Pancreas (tissue), 10 donors: ENCODE measurements around the gene TECPR1. TPM values are rescaled to one million over a fixed set of nuclear protein-coding genes. Genes with fewer than 3 reads are reported as not detected.

Source experiments
- ATAC-seq, 4 donors: fragments of 200-7000 bp; cut with Tn5 transposase; one replicate each; pipeline versions ENCODE4 v1.8.0 to v1.9.1; 2020; ENCODE audit warnings: mild to moderate bottlenecking in 4 of 4, moderate library complexity in 4 of 4
- DNase-seq, 6 donors: peaks; one replicate each; pipeline ENCODE4 v3.0.0-alpha.2; 2020
- FAIRE-seq: peaks from 2 replicates; lab custom pipeline; 2012; peaks lifted over from hg19 to GRCh38; lab: Jason Lieb, UNC
- H3K27ac ChIP-seq, 4 donors: fragments of 200-600 bp; sonication (generic); 1 replicate in 3 of 4; 2 replicates in 1 of 4; pipeline versions ENCODE4 v1.5.0 to v1.8.0; 2020
- H3K27me3 ChIP-seq, 4 donors: fragments of 200-600 bp; one replicate each; pipeline ENCODE4 v1.8.0; 2021
- H3K36me3 ChIP-seq, 3 donors: fragments of 200-600 bp; sonication (generic) in 1 of 3; one replicate each; pipeline versions ENCODE4 v1.5.0 to v1.8.0; 2020 to 2021
- H3K4me1 ChIP-seq, 3 donors: fragments of 200-600 bp; one replicate each; pipeline ENCODE4 v1.8.0; 2021
- H3K4me3 ChIP-seq, 4 donors: fragments of 200-600 bp; sonication (generic) in 2 of 4; one replicate each; pipeline versions ENCODE4 v1.5.0 to v1.8.0; 2020 to 2021
- H3K9me3 ChIP-seq, 4 donors: fragments of 200-600 bp; one replicate each; pipeline ENCODE4 v1.8.0; 2021
- WGBS, 2 donors: extraction: QIAGEN DNeasy Blood & Tissue Kit; methylation state at CpG; one replicate each; pipeline ENCODE4 v1.1.7; 2013; 5-methylcytosine and 5-hydroxymethylcytosine counted together
- intact Hi-C, 3 donors: fragments of 100-400 bp; cut with DNase I; formaldehyde crosslinking; loops; one replicate each; pipeline versions ENCODE4 v1.11.1 to v1.14.2; 2022
- polyA plus RNA-seq, 2 donors: library from polyadenylated mRNA; stranded (reverse); fragments of 200-250 nt; gene quantifications; one replicate each; pipeline ENCODE4 v1.2.3, GENCODE V29; 2013
- total RNA-seq, 6 donors: library from RNA; stranded (reverse); fragmentation: NEBNext Ultra II Directional in 4 of 6; extraction: Animal tissue kit (Norgen Biotek cat#: 25700) in 4 of 6; gene quantifications; one replicate each; pipeline versions ENCODE4 v1.2.1 to v1.2.4, GENCODE V29; 2021 to 2023
- TF ChIP-seq, protein P1 (sequence below), 4 donors: fragments of 200-600 bp; sonication (generic) in 3 of 4; IDR thresholded peaks; one replicate each; pipeline versions ENCODE4 v1.5.0 to v1.8.0; 2021; ENCODE audit warnings: antibody characterized with exemption in 4 of 4
- donor health status: healthy with polysubstance abuse.
- donor health status: DM: no; HTN: no; CAD: no; lungs with moderate emphysema.
- donor health status: DM: no; HTN: no; CAD: no.
- donor health status: control.
- donor health status: control.
- donor health status: Bipolar disorder and iron deficiency.
- donor health status: DM: yes; HTN: yes; CAD: no.
- donor health status: DM: no; HTN: no; CAD: no.
- donor health status: DM: no; HTN: no; CAD: no.
- donor health status: DM: yes; HTN: yes; CAD: no.

The TECPR1 gene
- total and polyA plus RNA-seq, 8 donors = 12.5 to 36.3 (median 20.0) TPM

- Histone ChIP-seq H3K27ac (no peak overlapping the region), H3K9me3 (no peaks in the 10 kb centered on the region), H3K36me3 (peaks cover 4 to 38% (median 5%) of the 10 kb centered on the region in 3 donors), H3K27me3 (no peaks in the 10 kb centered on the region), H3K4me3 (no peak overlapping the region), H3K4me1 (no peaks in the 10 kb centered on the region)
- ATAC-seq (no peak), DNase-seq (no peak), FAIRE-seq (no peak)
- TF ChIP-seq, protein P1, sequence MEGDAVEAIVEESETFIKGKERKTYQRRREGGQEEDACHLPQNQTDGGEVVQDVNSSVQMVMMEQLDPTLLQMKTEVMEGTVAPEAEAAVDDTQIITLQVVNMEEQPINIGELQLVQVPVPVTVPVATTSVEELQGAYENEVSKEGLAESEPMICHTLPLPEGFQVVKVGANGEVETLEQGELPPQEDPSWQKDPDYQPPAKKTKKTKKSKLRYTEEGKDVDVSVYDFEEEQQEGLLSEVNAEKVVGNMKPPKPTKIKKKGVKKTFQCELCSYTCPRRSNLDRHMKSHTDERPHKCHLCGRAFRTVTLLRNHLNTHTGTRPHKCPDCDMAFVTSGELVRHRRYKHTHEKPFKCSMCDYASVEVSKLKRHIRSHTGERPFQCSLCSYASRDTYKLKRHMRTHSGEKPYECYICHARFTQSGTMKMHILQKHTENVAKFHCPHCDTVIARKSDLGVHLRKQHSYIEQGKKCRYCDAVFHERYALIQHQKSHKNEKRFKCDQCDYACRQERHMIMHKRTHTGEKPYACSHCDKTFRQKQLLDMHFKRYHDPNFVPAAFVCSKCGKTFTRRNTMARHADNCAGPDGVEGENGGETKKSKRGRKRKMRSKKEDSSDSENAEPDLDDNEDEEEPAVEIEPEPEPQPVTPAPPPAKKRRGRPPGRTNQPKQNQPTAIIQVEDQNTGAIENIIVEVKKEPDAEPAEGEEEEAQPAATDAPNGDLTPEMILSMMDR (IDR thresholded peaks at IDR 0.05) = no peak
- intact Hi-C loops = no loop called here
- 93 to 95% methylated on average over 32 of the region's 32 CpGs for WGBS, 2 donors
Measured at GRCh38 chr7:98191668-98192431, 60.2 kb downstream of the TECPR1 start.

DNA sequence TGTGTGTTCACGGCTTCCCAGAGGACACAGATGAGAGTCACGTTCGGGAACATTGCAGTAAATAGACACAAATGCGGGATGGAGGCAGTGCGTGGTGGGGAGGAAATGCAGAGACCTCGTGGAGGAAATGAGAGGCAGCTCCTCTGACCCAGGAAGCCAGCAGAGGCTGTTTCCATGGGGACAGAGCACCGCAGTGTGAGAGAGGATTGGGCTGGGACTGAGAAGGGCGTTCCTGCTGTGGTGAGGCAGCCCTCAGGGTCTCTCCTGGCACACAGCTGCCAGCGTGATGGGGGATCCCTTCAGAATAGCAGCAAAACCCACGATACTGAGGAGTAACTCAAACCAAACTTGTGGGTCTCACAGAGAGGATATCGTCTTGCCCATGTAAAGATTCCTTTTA, 62.5 kb downstream of the TECPR1 start:
- no peak for FAIRE-seq

DNA sequence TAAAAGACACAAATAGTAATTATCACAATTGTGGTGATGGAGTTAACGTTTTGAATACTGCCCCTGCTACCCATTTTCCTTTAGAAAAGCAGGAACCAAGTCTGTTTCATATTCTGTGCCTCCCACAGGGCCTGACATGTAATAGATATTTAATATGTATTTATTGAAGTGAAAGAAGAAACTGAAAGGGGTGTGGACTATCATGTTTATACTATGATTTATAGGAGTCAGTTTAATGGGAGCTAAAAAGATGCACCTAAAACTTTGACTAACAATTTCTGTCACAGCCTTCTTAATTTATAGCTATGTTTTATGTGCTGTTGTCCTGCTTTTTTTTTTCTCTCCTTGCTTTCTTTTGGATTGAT, 64.9 kb downstream of the TECPR1 start:
- Histone ChIP-seq H3K27ac (no peak overlapping the region), H3K4me3 (no peak overlapping the region), H3K36me3 (peaks cover 0 to 6% (median 0%) of the 10 kb centered on the region in 3 donors), H3K4me1 (no peaks in the 10 kb centered on the region), H3K9me3 (no peaks in the 10 kb centered on the region), H3K27me3 (no peaks in the 10 kb centered on the region)
- FAIRE-seq (no peak), DNase-seq (no peak), ATAC-seq (no peak)
- TF ChIP-seq, protein P1 (IDR thresholded peaks at IDR 0.05) = no peak
- WGBS, 2 donors = 68 to 75% methylated on average over 1 of the region's 1 CpG
- intact Hi-C loops = no loop called here

More for the DNA sequence above, 62.5 kb downstream of the TECPR1 start:
- no peak for DNase-seq
- no peaks in the 10 kb centered on the region for H3K9me3 ChIP-seq
- TF ChIP-seq, protein P1 (IDR thresholded peaks at IDR 0.05) = no peak
- no peak overlapping the region for H3K4me3 ChIP-seq
- H3K4me1 ChIP-seq = no peaks in the 10 kb centered on the region
- intact Hi-C loops = no loop called here
- 93 to 97% methylated on average over 11 of the region's 11 CpGs for WGBS, 2 donors
- no peaks in the 10 kb centered on the region for H3K27me3 ChIP-seq
- no peak overlapping the region for H3K27ac ChIP-seq
- peaks cover 4 to 28% (median 5%) of the 10 kb centered on the region in 3 donors for H3K36me3 ChIP-seq
- ATAC-seq = no peak

- TF ChIP-seq, protein P1 (IDR thresholded peaks at IDR 0.05) = no peak
- no peaks in the 10 kb centered on the region for H3K4me1 ChIP-seq
- peak in 3 of 4 donors; percentile 34 to 77 (median 54) for ATAC-seq
- H3K27ac ChIP-seq = no peak overlapping the region
- H3K27me3 ChIP-seq = no peaks in the 10 kb centered on the region
- peaks cover 0 to under 1% (median 0%) of the 10 kb centered on the region in 3 donors for H3K36me3 ChIP-seq
- no peak overlapping the region for H3K4me3 ChIP-seq
- intact Hi-C loops = no loop called here
- WGBS, 2 donors = 78 to 89% methylated on average over 9 of the region's 9 CpGs
- FAIRE-seq = peak; percentile 20
- DNase-seq = no peak
- H3K9me3 ChIP-seq = no peaks in the 10 kb centered on the region
Measured at GRCh38 chr7:98186452-98187137, 65.4 kb downstream of the TECPR1 start.
